SH-SY5Y (cell line): Measurements from ENCODE around the gene CCT5.

ENCODE experiments used
- GATA2 ChIP-seq: IDR thresholded peaks from 2 replicates; pipeline ENCODE4 v1.6.1; 2011; ENCODE audit warnings: mild to moderate bottlenecking, low read depth, low read length
- GATA3 ChIP-seq: IDR thresholded peaks from 2 replicates; pipeline ENCODE4 v1.6.1; 2011; ENCODE audit warnings: low read depth, mild to moderate bottlenecking, low read length, moderate library complexity

CCT5 gene

DNA sequence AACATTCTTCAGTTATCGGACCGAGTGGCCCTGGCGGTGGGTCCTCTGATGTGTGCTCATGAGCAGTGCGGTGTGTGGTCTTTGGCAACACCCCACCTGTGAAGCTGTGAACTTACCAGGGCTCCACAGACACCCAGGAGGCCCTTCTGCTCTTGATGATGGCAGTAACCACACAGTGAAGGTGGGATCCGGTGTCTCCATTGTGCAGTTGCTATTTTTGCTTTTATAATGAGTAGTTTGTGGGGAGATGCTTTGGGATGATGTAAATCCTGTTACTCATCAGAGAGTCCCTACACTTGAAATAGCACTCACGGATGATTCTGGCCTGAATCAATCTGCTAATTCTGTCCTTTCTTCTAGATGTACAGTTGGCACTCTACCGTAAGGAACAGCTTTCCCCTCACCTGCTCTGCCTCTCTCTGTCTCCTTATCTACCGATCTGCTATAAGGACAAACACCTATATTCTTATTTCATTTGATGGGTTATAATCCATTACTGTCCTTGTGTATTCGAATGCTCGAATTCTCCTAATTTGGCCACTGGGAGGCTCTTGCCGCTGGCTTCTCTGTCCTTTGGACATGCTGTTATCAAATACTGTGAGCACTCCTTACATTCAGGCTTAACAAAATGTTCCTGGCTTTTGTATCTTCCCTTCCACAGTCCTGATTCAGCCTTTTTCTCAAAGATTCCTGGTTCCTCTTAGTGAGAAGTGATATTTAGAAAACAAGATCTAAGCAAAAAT lies 20.6 kb upstream of the CCT5 start:
- TF ChIP-seq GATA3: no peak
- TF ChIP-seq GATA2: no peak

DNA sequence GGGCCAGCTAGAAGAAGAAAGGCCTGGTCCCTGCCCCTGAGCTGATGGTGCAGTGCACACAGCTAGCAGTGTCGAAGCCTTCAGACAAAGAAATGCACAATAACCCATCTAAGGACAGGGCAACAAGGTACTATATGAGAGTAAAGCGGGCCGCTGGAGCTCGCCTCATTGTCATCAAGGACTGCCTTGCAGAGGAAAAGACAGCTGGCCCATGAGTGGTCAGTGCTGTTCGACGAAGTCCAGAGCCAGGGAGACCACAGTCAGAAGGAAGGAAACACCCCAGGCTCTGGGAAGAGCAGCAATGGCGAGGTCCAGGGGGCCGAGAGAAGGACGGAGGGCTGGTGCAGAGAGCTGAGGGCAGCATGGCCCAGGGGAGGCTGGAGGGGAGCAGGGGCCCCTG lies 17.7 kb upstream of the CCT5 start:
- TF ChIP-seq GATA3: no peak
- no peak for TF ChIP-seq GATA2

DNA sequence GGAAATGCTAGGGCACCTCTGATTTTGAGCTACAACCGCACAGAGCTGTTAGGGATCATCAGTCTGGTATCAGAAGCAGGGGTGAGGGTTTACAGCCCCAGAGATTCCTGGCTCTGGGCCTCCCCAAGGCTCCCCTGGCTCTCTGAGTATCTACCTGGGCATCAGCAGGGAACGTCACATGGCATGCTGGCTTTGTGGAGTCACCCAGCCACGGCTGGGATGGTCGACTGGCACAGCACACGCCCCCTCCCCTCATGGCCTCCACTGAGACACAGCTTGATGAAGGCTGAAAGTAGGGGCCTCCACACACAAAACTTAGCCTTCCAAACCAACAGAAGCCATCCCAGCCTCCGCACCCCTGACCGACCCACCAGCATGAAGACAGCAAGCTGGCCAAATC lies 17.1 kb upstream of the CCT5 start:
- TF ChIP-seq GATA3 (no peak), GATA2 (no peak)

DNA sequence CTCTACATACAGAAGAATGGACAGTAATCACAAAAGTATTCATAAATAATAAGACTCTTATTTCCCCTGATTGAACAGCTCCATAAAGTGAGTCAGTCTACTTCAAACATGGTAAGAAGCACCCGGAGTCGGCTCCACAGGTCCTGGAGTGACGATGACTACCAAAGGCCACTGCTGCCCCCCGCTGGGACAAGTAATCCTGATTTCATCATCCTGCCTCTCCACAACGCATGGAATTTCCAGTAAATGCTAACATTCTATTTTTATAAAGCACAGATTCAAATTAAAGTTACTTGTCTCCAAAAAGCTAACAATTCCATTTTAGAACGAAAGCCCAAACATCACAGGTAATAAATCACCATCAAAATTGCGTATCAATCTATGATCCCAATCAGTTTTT lies 16.6 kb upstream of the CCT5 start:
- TF ChIP-seq GATA3: no peak
- TF ChIP-seq GATA2: no peak

DNA sequence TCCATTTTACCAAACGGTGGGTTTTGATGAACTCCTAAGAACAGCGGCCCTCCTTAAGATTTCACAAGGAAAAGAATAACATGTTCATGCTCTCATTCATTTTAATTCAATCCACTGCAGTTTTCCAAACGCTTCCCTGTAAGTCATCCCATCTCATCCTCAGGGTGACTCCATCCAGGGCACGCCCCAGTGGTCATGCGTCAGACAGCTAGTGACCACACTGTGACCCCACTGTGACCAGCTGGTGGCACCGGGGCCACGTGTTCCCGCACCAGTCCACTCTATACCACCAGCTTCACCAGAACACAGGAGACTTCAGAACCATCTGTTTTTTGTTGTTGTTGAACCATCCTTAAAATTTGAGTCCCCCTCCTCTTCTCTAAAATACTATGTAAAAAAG lies 14.7 kb upstream of the CCT5 start:
- TF ChIP-seq GATA3 (no peak), GATA2 (no peak)

DNA sequence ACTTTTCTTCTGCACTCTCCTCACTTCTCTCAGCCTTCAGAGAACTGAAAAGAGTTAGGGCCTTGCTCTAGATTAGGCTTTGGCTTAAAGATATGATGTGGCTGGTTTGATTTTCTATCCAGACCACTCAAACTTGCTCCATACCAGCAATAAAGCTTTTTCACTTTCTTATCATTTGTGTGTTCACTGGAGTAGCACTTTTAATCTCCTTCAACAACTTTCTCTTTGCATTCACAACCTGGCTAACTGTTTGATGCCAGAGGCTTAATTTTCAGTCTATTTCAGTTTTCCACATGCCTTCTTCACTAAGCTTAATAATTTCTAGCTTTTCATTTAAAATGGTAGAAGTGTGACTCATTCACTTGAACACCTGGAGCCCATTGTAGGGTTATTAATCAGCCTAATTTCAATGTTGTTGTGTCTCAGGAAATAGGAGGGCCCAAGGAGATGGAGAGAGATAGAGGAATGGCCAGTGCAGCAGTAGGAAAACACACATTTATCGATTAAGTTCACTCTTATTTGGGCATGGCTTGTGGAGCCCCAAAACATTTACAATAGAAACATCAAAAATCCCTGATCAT lies 6.3 kb upstream of the CCT5 start:
- no peak for TF ChIP-seq GATA3

DNA sequence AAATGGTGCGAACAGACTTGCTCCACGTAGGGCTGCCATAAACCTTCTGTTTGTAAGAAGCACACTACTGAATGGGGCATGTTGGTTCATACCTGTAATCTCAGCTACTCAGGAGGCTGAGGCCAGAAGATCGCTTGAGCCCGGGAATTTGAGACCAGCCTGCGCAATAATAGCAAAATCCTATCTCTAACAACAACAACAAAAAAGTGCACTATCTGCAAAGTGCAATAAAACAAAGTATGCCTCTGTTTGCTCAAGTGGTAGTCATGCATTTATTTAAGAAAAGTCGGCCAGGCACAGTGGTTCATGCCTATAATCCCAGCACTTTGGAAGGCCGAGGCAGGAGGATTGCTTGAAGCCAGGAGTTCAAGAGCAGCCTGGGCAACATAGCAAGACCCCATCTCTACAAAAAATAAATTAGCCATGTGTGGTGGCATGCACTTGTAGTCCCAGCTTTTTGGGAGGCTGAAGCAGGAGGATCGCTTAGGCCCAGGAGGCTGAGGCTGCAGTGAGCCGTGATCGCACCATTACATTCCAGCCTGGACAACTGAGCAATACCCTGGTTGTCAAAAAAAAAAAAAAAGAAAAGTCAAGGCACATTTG lies 5.6 kb upstream of the CCT5 start:
- TF ChIP-seq GATA2 (no peak), GATA3 (no peak)

DNA sequence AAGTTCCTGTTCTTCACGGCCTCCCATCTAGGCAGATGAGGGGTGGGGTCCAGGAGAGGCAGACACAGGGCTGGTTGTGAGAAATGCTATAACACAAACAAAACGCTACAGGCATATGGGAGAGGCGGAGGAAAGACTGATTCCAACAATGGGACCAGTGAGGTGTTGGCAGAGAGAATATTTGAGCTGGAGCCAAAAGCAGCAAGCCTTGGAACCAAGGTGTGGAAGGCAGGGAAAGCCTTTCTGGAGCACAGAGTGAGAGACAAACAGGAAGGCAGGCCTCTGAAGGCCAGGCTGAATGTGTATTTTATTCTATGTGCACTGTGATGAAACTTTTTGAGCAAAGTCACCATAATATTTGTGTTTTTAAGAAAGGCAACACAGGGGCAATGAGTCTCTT lies 3.3 kb upstream of the CCT5 start:
- TF ChIP-seq GATA2 (no peak), GATA3 (no peak)

DNA sequence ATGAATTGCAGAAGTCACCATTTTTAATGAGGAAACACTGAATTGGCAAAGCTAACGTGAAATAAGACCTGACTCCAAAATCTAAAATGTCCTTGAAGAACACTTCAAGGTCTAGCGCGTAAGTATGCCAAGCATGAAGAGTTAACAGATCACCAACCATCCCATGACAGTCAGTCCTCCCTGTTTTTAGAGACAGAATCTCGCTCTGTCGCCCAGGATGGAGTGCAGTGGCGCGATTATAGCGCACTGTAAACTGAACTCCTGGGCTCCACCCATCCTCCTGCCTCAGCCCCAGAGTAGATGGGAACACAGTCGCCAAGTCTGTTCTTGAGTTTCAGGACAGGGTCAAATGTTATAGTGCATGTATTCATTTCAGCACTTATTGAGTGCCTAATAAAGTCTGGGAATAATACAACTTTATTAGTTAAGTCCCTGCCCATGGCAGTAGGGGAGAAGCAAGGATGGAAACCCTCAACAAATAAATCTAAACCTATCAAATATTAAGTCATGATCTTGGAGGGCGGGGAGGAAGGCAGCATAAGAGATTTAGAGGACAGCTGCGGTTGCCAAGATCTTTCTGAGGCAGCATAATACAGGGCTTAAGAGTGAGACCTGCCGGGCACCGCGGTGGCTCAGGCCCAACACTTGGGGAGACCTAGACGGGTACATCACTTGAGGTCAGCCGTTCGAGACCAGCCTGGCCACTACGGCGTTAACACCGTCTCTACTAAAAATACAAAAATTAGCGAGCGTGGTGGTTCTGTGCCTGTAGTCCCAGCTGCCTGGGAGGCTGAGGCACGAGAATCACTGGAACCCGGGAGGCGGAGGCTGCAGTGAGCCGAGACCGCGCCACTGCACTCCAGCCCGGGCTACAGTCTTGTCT lies 1.5 kb upstream of the CCT5 start:
- TF ChIP-seq GATA2 (no peak), GATA3 (no peak)

DNA sequence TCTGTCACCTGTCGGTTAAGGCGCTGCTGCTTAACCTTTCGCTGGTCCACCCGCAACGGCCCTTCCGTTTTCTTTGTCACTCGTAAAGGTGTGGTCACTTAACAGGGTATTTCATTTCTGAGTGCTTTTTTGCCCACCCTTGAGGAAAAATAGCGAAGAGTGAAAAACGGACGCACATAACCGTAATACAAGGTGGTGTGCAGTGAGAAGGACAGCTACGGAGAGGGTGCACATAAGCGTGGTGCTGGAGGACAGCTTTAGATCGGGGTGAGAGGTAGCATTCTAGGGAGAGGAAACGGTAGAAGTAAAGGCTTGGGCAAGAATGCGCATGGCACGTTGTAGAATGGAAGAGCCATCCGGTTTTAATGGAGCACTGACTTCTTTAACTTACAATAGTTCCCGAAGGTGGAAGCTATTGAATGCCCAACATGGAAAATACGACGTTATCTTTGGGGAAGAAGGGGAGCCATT lies 761 bp downstream of the CCT5 start:
- TF ChIP-seq GATA3: no peak

DNA sequence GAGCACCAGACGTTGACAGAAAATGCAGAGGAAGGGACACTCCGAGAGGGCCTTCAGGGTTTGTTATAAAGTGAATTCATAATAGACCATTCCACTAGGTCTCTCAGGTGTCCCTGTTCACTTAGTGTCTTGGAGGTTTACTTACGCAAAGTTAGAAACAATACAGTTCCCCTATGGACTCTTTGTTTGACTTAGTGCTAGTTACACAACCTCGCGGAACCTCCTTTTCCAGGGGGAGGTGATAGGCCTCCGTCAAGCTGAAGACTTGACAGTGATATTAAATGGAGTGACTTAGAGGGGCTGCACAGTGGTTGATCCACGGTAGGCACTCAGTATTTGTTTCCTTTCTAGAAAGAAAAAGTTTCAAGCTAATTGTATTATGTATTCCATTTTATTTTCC lies 1.3 kb downstream of the CCT5 start:
- TF ChIP-seq GATA3: no peak
- no peak for TF ChIP-seq GATA2

DNA sequence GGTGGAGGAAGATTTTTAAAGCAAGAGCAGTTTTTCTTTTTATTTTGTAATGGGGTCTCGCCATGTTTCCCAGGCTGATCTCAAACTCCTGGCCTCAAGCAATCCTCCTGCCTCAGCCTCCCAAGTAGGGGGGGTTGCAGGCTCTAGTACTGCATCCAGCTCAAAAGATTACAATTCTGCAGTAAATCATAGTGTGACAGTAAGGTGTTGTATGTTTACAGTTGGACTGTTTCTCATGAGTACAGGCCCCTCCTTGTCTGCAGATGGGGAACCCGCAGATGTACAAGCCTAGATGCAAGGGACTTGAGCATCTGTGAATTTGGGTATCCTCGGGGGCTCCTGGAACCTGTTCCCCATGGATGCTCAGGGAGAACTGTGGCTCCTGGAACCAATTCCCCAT lies 3.3 kb downstream of the CCT5 start:
- TF ChIP-seq GATA2 (no peak), GATA3 (no peak)

DNA sequence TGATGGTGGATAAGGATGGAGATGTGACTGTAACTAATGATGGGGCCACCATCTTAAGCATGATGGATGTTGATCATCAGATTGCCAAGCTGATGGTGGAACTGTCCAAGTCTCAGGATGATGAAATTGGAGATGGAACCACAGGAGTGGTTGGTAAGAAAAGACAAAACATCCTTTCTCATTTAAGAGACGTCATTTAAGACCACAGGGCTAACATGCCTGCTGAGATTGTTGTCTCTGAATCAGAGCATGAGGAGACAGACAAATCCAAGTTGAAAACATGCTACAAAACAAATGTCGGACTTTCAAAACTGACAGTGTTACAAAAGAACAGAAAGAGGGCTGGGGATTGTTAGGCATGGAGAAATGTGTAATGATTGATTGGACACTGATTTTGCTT lies 4.6 kb downstream of the CCT5 start:
- TF ChIP-seq GATA3 (no peak), GATA2 (no peak)

DNA sequence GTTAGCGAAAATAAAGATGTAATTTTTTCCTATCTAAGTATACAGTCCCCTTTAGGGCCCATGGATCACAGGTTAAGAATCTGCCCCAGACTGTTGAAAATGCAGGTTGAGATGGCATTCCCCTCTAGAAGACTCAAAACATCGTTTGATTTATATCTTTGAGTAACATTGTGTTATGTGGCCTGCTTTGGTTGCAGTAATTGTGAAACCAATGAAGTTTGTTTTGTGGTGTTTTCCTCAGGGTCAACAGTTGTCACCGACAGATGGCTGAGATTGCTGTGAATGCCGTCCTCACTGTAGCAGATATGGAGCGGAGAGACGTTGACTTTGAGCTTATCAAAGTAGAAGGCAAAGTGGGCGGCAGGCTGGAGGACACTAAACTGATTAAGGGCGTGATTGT lies 7.8 kb downstream of the CCT5 start:
- TF ChIP-seq GATA3: no peak
- no peak for TF ChIP-seq GATA2
